Subcutaneous preadipocyte (primary cell): ENCODE measurements around the gene KLHDC8B. TPM values are rescaled to one million over a fixed set of nuclear protein-coding genes. Genes with fewer than 3 reads are reported as not detected.

Experiments
- total RNA-seq: library from RNA; depleted of rRNA; stranded (reverse); fragments of >200 nt; gene quantifications from 2 replicates; pipeline ENCODE4 v1.2.3, GENCODE V29; 2012

Gene KLHDC8B
- total RNA-seq: 7.6 and 12.5 TPM in 2 replicates

DNA sequence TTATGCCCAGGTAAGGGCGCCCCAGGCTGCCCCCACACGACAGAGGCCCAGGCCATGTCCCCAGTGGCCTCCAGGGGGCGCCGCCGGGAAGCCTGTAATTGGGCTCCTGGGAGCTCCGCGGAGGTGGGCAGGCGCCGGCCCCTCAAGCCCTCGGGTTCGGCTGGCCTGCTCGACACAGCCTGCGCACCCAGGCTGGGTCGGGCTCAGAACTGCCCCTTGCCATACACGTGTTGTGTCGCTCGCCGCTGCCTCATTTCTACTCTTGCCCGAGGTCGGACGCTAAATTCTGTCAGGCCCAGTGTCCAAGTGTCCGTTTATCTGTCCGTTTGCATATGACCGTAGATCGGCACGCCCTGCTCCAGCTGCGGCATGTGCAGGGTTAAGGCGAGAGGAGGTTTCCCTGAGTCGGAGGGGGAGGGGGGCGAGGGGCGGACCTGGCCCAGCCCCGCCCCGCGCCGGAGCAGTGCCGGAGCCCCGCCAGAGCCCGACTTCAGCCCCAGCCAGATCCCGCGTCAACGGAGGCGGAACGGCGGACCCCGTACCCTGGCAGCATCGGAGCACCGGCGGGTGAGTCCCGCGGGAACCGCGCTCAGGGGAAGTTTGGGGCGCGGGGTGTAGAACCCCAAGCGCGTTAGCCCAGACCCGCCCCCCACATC is at the start of gene KLHDC8B:
KLHDC8B (plus strand) TSS at position 480 of the 656 bp plus-strand sequence. CDS start 1,172 bp downstream, outside the sequence.

DNA sequence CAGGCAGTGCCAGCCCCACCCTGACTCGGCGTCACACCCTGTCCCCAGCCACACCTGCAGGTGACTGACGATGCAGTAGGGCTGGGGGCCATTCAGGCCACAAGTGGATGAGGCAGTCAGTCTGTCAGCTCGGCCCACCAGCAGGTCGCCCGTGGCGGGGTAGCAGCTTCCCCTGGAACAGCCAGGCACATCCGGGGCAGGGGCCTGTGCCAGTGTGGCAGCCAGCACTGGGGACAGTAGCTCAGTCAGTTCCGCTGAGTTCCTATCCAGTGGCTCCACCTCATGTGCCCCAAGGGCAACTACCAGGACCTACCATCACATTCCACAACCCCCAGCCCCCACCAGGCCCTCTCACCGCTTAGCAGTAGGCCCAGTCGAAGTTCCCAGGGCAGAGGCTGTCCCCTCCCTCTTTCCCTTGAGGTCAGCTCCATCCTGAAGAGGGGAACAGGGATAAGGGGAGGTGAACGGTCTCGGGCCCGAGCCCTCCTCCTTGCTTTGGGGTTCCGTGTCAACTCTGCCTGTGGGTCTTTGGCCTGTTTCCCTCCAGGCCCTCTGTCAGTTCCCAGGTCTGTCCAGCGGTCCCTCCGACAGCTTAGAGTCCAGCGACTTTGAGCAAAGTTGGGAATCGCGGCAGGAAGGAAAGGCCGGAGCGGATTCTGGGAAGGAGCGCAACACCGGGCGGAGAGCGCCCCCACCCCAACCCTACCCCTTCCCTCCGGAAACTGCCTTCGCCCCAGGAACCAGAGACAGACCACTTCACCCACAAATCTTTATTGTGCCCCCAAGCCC is 38.8 kb upstream of the KLHDC8B start, which contains the start of gene LAMB2:
LAMB2 (minus strand) TSS at position 614 of the 789 bp plus-strand sequence; CDS start at position 431, 183 bp downstream.

DNA sequence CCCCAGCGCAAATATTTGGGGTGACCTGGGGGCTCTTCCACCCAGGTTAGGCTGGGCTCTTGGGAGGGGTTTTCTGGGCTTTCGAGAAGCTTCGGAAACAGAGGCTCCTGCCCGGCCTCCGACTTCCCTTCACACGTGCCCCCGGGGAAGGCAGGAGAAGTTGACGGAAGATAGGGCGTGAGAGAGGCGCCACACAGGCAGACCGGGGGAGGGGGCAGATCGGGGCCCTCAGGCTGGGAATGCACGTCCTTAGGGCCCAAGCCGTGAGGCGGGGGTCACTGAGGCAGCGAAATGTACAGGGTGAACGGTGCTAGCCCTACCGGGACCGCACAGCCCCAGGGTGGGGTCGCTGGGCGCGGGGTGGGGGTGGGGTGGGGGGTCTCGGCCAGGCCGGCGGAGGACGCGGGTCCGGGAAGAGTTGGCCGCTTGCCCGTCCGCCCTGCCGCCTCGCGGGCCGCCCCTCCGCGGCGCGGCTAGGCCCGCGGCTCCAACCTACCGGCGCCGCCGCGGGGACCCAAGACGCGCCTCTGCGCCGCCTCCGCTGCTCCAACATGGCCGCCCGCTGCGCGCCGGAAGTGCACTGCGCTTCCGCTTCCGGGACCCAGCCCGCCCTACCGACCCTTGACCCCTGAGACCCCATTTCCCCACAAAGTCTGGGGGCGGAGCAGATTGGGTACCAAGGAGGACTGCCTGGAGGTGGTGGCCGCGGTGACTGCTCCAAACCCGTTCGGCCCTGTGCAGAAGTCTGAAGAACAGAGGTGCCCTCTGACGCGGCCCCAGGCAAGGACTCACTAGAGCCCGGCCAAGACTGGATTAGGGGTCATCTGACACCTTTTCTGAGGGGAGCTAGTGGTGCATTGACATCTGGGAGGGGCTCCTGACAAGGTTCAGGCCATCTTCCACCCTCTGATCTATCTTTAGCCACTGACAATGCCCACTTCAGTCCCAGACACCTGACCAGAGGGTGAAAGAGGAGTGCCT is 5.3 kb upstream of the KLHDC8B start, which contains the start of gene CCDC71:
CCDC71 (minus strand) TSS at position 561 of the 981 bp plus-strand sequence. CDS start 2,123 bp downstream, outside the sequence.

Other genes starting within 250 kb of the KLHDC8B start
- gene P4HTM, start 181.4 kb upstream of the KLHDC8B start, total RNA-seq: 20.5 and 29.4 TPM in 2 replicates
- gene WDR6, start 164.2 kb upstream of the KLHDC8B start, total RNA-seq: 58.4 and 62.4 TPM in 2 replicates
- gene DALRD3, start 153.0 kb upstream of the KLHDC8B start, total RNA-seq: 46.9 and 59.9 TPM in 2 replicates
- gene NDUFAF3, start 149.5 kb upstream of the KLHDC8B start, total RNA-seq: 42.8 and 47.8 TPM in 2 replicates
- gene IMPDH2, start 142.2 kb upstream of the KLHDC8B start, total RNA-seq: 479 and 516 TPM in 2 replicates
- 109 and 145 TPM in 2 replicates for gene QRICH1, start 77.5 kb upstream of the KLHDC8B start, total RNA-seq
- gene QARS1, start 66.8 kb upstream of the KLHDC8B start, total RNA-seq: 239 and 293 TPM in 2 replicates
- 32.0 and 41.1 TPM in 2 replicates for gene USP19, start 50.8 kb upstream of the KLHDC8B start, total RNA-seq
- 193 and 231 TPM in 2 replicates for gene LAMB2, start 38.5 kb upstream of the KLHDC8B start, total RNA-seq
- 23.1 and 24.6 TPM in 2 replicates for gene CCDC71, start 5.3 kb upstream of the KLHDC8B start, total RNA-seq
- 1.2 and 1.8 TPM in 2 replicates for gene C3orf62, start 105.6 kb downstream of the KLHDC8B start, total RNA-seq
- gene USP4, start 168.5 kb downstream of the KLHDC8B start, total RNA-seq: 15.4 and 21.3 TPM in 2 replicates
- gene GPX1, start 186.8 kb downstream of the KLHDC8B start, total RNA-seq: 203 and 264 TPM in 2 replicates
- gene RHOA, start 240.4 kb downstream of the KLHDC8B start, total RNA-seq: 535 and 567 TPM in 2 replicates
- gene TCTA, start 240.8 kb downstream of the KLHDC8B start, total RNA-seq: 17.3 and 17.4 TPM in 2 replicates